Stimulated activated effector memory CD8-positive, alpha-beta T cell treated with anti-CD3 and anti-CD28 coated beads, Interleukin-12 subunit alpha, Interleukin-12 subunit beta, amount 100 ng/mL, for 72 hours (primary cell): Measurements from ENCODE around the gene DNAH14.
"Not testable (repeated sequence)": the region's sequence is repeated elsewhere in the genome, so short reads cannot be mapped to it uniquely, and the experiment has no call there.

Source experiments
- ATAC-seq: fragments of 150-1000 bp; cut with Tn5 transposase; 2 replicates; pipeline ENCODE4 v1.10.0; 2021
- DNase-seq, 2 donors: peaks; one replicate each; pipeline ENCODE4 v3.0.0; 2021 to 2022; ENCODE audit warnings: low spot score in 2 of 2
- H3K27ac Mint-ChIP-seq: one replicate; pipeline ENCODE4 v1.8.0; 2022; ENCODE audit warnings: mild to moderate bottlenecking, mixed read lengths
- H3K36me3 Mint-ChIP-seq: one replicate; pipeline ENCODE4 v1.8.0; 2022; ENCODE audit warnings: mild to moderate bottlenecking, mixed read lengths
- H3K4me1 Mint-ChIP-seq: one replicate; pipeline ENCODE4 v1.8.0; 2022; ENCODE audit warnings: mixed read lengths
- H3K4me3 Mint-ChIP-seq: one replicate; pipeline ENCODE4 v1.8.0; 2022; ENCODE audit warnings: mild to moderate bottlenecking, mixed read lengths
- H3K9me3 Mint-ChIP-seq: one replicate; pipeline ENCODE4 v1.8.0; 2022; ENCODE audit warnings: mixed read lengths

The DNAH14 gene

GRCh38 chr1:225004396-225004795 lies 74.9 kb downstream of the DNAH14 start:
- no peak for DNase-seq
- Mint-ChIP-seq H3K9me3 (peaks cover 8% of the 10 kb centered on the region), H3K36me3 (no peaks in the 10 kb centered on the region), H3K4me1 (no peaks in the 10 kb centered on the region), H3K4me3 (no peak overlapping the region), H3K27ac (no peak overlapping the region)
- ATAC-seq: no peak

- not testable (repeated sequence) for ATAC-seq, H3K4me3 Mint-ChIP-seq, H3K36me3 Mint-ChIP-seq, DNase-seq, H3K9me3 Mint-ChIP-seq, H3K4me1 Mint-ChIP-seq, H3K27ac Mint-ChIP-seq
Observed at GRCh38 chr1:225006352-225006751, 76.9 kb downstream of the DNAH14 start.

- not testable (repeated sequence) for DNase-seq, H3K4me1 Mint-ChIP-seq, H3K27ac Mint-ChIP-seq, ATAC-seq, H3K4me3 Mint-ChIP-seq, H3K36me3 Mint-ChIP-seq
- peaks cover 10% of the 10 kb centered on the region for H3K9me3 Mint-ChIP-seq
Observed at GRCh38 chr1:225008050-225008449, 78.6 kb downstream of the DNAH14 start.

DNA sequence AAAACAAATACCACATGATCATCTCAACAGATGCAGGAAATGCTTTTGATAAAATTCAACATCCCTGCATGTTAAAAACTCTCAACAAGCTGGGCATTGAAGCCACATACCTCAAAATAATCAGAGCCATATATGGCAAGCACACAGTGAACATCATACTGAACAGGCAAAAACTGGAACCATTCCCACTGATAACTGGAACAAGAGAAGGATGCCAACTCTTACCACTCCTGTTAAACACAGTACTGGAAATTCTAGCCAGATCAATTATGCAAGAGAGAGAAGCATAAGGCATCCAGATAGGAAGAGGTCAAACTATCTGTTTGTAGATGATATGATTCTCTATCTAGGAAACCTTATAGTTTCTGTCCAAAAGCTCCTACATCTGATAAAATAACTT lies 91.6 kb downstream of the DNAH14 start:
- no peaks in the 10 kb centered on the region for H3K36me3 Mint-ChIP-seq
- no peak overlapping the region for H3K4me3 Mint-ChIP-seq
- DNase-seq (no peak), ATAC-seq (no peak)
- no peaks in the 10 kb centered on the region for H3K4me1 Mint-ChIP-seq
- H3K27ac Mint-ChIP-seq: no peak overlapping the region
- H3K9me3 Mint-ChIP-seq: peaks cover 11% of the 10 kb centered on the region

DNA sequence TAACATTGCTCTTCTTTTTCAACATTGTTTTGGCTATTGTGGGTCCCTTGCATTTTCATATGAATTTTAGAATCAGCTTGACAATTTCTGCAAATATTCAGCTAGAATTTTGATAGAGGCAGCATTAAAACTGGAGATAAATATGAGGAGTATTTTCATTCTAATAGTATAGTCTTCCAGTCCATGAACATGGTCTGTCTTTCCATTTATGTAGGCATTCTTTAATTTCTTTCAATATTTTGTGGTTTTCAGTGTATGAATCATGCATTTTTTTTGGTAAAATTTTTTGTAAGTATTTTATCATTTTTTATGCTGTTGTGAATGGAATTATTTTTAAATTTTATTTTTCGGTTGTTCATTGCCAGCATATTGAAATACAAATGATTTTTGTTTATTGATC lies 97.2 kb downstream of the DNAH14 start:
- no peaks in the 10 kb centered on the region for H3K4me1 Mint-ChIP-seq
- no peaks in the 10 kb centered on the region for H3K36me3 Mint-ChIP-seq
- H3K4me3 Mint-ChIP-seq: no peak overlapping the region

DNA sequence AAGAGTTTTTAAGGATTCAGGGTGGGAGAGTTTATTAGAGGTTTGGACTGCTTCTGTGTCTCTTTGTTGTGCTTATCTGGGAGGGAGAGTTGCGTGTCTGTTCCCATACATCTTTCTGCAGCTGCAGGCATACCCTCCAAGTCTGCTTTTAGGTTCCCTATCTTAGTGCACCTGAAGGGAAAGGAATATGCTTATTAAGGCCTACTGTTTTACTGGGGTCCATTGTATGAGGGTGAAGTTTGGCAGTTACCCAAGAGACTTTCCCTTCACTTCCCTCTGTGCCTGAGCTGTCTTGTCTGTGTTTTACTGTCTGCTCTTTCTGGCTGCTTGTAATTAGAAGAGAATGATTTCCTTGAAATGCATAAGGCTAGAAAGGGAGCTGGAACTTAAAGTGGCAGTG lies 107.0 kb downstream of the DNAH14 start:
- not testable (repeated sequence) for ATAC-seq, H3K36me3 Mint-ChIP-seq, H3K4me1 Mint-ChIP-seq, H3K27ac Mint-ChIP-seq, H3K9me3 Mint-ChIP-seq, H3K4me3 Mint-ChIP-seq, DNase-seq

More for the DNA sequence above, 97.2 kb downstream of the DNAH14 start:
- DNase-seq (no peak), ATAC-seq (no peak)
- Mint-ChIP-seq H3K9me3 (no peaks in the 10 kb centered on the region), H3K27ac (no peak overlapping the region)

DNA sequence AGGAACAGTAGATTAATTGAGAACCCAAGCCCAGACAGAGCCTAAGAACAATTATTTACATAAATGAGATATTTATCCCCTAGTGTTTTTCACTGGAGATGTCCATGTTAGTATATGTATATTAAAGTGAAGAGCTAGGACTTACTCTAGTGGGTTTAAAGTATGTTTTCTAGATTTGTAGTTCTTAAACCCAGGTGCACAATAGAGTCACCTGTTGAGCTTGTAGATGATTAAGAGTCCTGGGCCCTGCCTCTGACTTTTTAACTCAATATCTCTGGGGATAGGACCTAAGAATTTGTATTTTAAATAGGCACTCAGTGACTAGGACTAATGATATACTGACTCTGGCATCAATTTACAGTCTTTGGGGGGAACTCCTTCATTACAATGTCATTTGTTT lies 112.8 kb downstream of the DNAH14 start:
- ATAC-seq (no peak), DNase-seq (no peak)
- Mint-ChIP-seq H3K27ac (no peak overlapping the region), H3K36me3 (no peaks in the 10 kb centered on the region), H3K4me3 (no peak overlapping the region), H3K4me1 (no peaks in the 10 kb centered on the region), H3K9me3 (no peaks in the 10 kb centered on the region)

DNA sequence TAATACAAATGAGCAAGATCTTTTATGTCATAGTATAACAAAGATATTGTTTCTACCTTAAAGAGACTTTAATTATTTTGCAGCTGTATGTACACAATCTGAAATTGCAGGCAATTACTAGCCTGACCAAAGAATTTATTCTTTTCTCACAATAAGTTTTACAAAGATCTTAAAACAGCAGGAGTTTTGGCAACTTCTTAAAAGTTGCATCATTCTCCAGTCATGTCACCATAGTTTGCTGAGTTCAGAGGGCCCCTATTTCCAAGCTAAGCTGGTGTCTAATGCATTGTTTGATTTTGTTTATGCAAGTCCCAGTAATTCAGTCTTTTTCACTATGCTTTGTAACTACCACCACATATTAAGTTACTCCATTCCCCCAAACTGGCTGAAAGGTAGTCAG lies 114.8 kb downstream of the DNAH14 start:
- DNase-seq (no peak), ATAC-seq (no peak)
- H3K9me3 Mint-ChIP-seq: no peaks in the 10 kb centered on the region
- H3K4me1 Mint-ChIP-seq: no peaks in the 10 kb centered on the region
- H3K27ac Mint-ChIP-seq: no peak overlapping the region
- no peak overlapping the region for H3K4me3 Mint-ChIP-seq
- no peaks in the 10 kb centered on the region for H3K36me3 Mint-ChIP-seq

GRCh38 chr1:225049594-225049993 lies 120.1 kb downstream of the DNAH14 start:
- ATAC-seq: no peak
- H3K4me3 Mint-ChIP-seq: no peak overlapping the region
- DNase-seq: no peak
- H3K36me3 Mint-ChIP-seq: no peaks in the 10 kb centered on the region
- no peaks in the 10 kb centered on the region for H3K4me1 Mint-ChIP-seq
- no peak overlapping the region for H3K27ac Mint-ChIP-seq
- no peaks in the 10 kb centered on the region for H3K9me3 Mint-ChIP-seq

- ATAC-seq (no peak), DNase-seq (no peak)
- Mint-ChIP-seq H3K9me3 (peaks cover 4% of the 10 kb centered on the region), H3K27ac (no peak overlapping the region), H3K4me1 (no peaks in the 10 kb centered on the region), H3K4me3 (no peak overlapping the region), H3K36me3 (no peaks in the 10 kb centered on the region)
Observed at GRCh38 chr1:225063722-225064121, 134.2 kb downstream of the DNAH14 start.

DNA sequence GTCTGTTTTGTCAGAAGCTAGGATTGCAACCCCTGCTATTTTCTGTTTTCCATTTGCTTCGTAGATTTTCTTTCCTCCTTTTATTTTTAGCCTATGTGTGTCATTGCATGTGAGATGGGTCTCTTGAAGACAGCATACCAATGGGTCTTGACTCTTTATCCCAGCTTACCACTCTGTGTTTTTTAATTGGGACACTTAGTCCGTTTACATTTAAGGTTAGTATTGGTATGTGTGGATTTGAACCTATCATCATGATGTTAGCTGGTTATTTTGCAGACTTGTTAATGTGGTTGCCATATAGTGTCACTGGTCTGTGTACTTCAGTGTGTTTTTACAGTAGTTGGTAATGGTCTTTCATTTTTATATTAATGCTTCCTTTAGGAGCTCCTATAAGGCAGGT lies 141.5 kb downstream of the DNAH14 start:
- DNase-seq: no peak
- no peak for ATAC-seq
- H3K4me3 Mint-ChIP-seq: no peak overlapping the region
- no peaks in the 10 kb centered on the region for H3K4me1 Mint-ChIP-seq
- peaks cover 20% of the 10 kb centered on the region for H3K9me3 Mint-ChIP-seq
- no peaks in the 10 kb centered on the region for H3K36me3 Mint-ChIP-seq
- H3K27ac Mint-ChIP-seq: no peak overlapping the region

DNA sequence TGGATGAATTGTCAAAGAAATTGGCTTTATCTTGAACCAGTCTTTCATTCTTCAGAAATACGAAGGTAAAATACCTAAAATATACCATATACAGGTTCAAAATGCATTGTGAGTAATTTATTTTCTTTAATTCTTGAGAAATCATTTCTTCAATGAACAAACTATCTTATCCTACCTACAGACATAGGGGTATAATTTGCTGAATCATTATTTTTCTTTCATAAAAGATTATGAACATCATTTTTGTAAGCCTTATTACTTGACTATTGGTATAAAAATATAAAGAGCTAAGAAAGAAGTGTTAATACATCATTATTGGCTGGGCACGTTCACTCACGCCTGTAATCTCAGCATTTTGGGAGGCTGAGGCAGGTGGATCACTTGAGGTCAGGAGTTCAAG lies 167.7 kb downstream of the DNAH14 start:
- Mint-ChIP-seq H3K27ac (no peak overlapping the region), H3K4me3 (no peak overlapping the region), H3K9me3 (no peaks in the 10 kb centered on the region), H3K36me3 (no peaks in the 10 kb centered on the region), H3K4me1 (no peaks in the 10 kb centered on the region)
- no peak for ATAC-seq
- DNase-seq: no peak

DNA sequence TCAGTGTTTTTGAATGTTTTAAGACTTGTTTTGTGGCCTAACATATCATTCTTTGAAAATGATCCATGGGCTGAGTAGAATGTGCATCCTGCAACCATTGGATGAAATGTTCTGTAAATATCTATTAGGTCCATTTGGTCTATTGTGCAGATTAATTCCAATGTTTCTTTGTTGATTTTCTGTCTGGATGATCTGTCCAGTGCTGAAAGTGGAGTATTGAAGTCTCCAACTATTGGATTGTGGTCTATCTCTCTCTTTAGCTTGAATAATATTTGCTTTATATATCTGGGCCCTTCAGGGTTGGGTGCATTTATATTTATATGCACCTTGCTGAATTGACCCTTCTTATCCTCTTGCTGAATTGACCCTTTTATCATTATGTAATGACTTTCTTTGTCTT lies 181.5 kb downstream of the DNAH14 start:
- DNase-seq (no peak), ATAC-seq (no peak)
- Mint-ChIP-seq H3K36me3 (no peaks in the 10 kb centered on the region), H3K9me3 (no peaks in the 10 kb centered on the region), H3K27ac (no peak overlapping the region), H3K4me3 (no peak overlapping the region), H3K4me1 (no peaks in the 10 kb centered on the region)

DNA sequence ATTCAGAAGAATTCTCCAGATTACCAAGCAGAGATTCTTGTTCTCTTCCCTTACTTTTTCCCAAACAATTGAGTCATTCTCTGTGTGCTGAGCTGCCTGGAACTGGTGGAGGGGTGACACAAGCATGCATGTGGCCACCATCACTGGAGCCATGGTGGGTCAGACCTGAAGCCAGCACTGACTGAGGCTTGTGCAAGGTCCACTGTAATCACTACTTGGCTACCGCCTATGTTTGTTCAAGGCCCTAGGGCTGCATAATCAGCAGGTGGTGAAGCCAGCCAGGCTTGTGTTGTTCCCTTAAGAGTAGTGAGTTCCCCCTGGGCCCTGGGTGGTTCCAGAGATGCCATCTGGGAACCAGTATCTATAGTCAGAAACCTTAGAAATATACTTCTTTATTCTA lies 183.8 kb downstream of the DNAH14 start:
- ATAC-seq (no peak), DNase-seq (no peak)
- H3K27ac Mint-ChIP-seq: no peak overlapping the region
- H3K4me3 Mint-ChIP-seq: no peak overlapping the region
- no peaks in the 10 kb centered on the region for H3K9me3 Mint-ChIP-seq
- H3K4me1 Mint-ChIP-seq: no peaks in the 10 kb centered on the region
- H3K36me3 Mint-ChIP-seq: no peaks in the 10 kb centered on the region

DNA sequence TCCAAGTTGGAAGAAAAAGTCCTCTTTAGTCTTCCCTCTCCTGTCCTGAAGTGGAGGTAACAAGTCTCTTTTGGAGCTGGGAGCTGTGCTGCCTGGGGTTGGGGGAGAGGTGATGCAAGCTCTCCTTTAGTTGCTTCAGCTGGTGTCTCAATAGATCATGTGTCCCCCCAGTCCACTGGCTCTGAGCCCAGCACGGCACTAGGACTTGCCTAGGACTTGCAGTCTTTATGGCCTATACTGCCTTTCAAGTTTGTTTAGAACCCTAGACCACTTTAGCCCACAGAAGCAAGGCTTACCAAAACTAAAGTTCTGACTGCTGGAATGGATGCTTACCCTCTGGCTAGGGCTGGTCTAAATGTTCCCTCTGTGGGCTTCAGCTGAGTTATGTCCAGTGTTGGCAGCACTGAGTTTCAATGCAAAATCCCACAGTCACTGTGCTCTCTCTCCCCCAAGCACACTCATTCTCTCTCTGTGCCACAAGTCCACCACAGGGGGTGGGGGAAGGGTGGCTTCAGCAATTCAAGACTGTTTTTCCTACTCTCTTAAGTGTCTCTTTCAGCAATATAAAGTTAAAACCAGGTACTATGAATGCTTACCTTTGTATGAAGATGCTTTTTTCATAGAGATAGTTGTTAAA lies 185.0 kb downstream of the DNAH14 start:
- Mint-ChIP-seq H3K36me3 (no peaks in the 10 kb centered on the region), H3K4me1 (no peaks in the 10 kb centered on the region), H3K4me3 (no peak overlapping the region), H3K27ac (no peak overlapping the region), H3K9me3 (no peaks in the 10 kb centered on the region)
- DNase-seq (no peak), ATAC-seq (no peak)

DNA sequence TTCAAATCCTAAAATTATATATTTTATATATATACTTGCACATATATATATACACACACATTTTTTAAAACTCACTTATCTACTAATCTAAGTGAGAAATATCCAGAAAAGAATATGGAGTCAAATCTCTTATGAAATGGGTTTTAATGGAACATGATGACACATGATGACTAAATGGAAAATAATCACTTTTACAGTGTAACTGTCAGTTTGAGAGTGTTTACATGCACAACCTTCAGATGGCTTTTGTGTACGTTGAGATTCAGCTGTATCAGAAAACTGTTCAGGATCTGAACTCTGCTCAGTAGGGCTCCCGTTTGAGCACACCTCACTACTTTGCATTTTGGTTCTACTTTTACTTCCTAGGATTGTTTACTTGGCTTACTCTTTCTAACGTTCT lies 189.8 kb downstream of the DNAH14 start:
- H3K27ac Mint-ChIP-seq: no peak overlapping the region
- ATAC-seq (no peak), DNase-seq (no peak)
- no peaks in the 10 kb centered on the region for H3K4me1 Mint-ChIP-seq
- H3K9me3 Mint-ChIP-seq: no peaks in the 10 kb centered on the region
- H3K4me3 Mint-ChIP-seq: no peak overlapping the region
- H3K36me3 Mint-ChIP-seq: no peaks in the 10 kb centered on the region

DNA sequence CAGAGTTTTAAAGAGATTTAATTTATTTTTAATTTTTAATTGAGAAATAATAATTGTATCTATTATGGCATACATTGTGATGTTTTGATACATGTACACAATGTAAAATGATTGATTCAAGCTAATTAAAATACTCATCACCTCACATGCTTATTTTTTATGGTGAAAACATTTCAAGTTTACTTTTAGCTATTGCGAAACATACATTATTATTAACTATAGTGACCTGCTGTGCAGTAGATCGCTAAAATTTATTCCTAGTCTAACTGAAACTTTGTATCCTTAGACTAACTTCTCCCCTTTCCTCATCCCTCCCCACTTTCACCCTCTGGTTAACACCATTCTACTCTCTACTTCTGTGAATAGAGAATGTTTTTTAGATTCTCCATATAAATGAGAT lies 191.6 kb downstream of the DNAH14 start:
- no peaks in the 10 kb centered on the region for H3K4me1 Mint-ChIP-seq

More for the DNA sequence above, 191.6 kb downstream of the DNAH14 start:
- no peaks in the 10 kb centered on the region for H3K36me3 Mint-ChIP-seq
- ATAC-seq: no peak
- H3K9me3 Mint-ChIP-seq: no peaks in the 10 kb centered on the region
- H3K27ac Mint-ChIP-seq: no peak overlapping the region
- DNase-seq: no peak
- no peak overlapping the region for H3K4me3 Mint-ChIP-seq
